HAP-1 (cell line): Measurements from ENCODE around the gene TBL3.
"Not testable (repeated sequence)": the region's sequence is repeated elsewhere in the genome, so short reads cannot be mapped to it uniquely, and the experiment has no call there.

Source experiments
- DNase-seq, 2 experiments: peaks; one replicate each; pipeline ENCODE4 v3.0.0-alpha.2; 2016 to 2020; ENCODE audit warnings: low spot score in 2 of 2
- H3K27me3 ChIP-seq: fragments of 250-450 bp; sonication (Bioruptor Pico); 2 replicates; pipeline ENCODE4 v1.5.1; 2020; ENCODE audit warnings: low read depth, mild to moderate bottlenecking, moderate library complexity
- H3K36me3 ChIP-seq: fragments of 250-450 bp; sonication (Bioruptor Pico); replicated peaks from 2 replicates; pipeline ENCODE4 v1.5.1; 2020; ENCODE audit warnings: mild to moderate bottlenecking
- H3K4me1 ChIP-seq: fragments of 250-450 bp; sonication (Bioruptor Pico); 2 replicates; pipeline ENCODE4 v1.5.1; 2020; ENCODE audit warnings: mild to moderate bottlenecking
- H3K4me3 ChIP-seq: fragments of 250-450 bp; sonication (Bioruptor Pico); 2 replicates; pipeline ENCODE4 v1.5.1; 2020; ENCODE audit warnings: mild to moderate bottlenecking, moderate library complexity
- H3K9me3 ChIP-seq: fragments of 250-450 bp; sonication (Bioruptor Pico); 2 replicates; pipeline ENCODE4 v1.5.1; 2020; ENCODE audit warnings: mild to moderate bottlenecking, moderate library complexity
- in situ Hi-C: fragments of 300-500 bp; cut with MboI; formaldehyde crosslinking; loops from 3 replicates; pipeline ENCODE4 v1.14.3; 2020; ENCODE audit warnings: low sequenced_read_pairs, inconsistent platforms, mixed read lengths

TBL3 gene

DNA sequence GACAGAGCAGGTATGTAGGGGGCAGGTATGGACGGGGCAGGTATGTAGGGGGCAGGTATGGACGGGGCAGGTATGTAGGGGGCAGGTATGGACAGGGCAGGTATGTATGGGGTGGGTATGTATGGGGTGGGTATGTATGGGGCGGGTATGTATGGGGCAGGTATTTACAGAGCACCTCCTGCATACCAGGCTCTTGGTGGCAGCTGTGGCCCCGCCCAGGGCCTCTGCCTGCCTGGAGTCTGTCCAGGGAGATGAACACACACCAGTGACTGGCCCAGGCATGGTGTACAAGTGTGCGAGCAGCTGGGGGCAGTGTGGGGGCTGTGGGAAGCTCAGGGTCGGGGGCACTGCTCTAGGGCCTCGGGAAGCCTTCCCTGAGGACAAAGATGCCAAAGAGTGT lies 21.8 kb upstream of the TBL3 start:
- H3K4me1 ChIP-seq: peaks cover 3% of the 10 kb centered on the region; the same call in 1 of the 2 replicates
- no peaks in the 10 kb centered on the region for H3K36me3 ChIP-seq
- H3K4me3 ChIP-seq: no peak overlapping the region
- DNase-seq: no peak
- no peaks in the 10 kb centered on the region for H3K27me3 ChIP-seq
- in situ Hi-C loops: no loop called here
- no peaks in the 10 kb centered on the region for H3K9me3 ChIP-seq

DNA sequence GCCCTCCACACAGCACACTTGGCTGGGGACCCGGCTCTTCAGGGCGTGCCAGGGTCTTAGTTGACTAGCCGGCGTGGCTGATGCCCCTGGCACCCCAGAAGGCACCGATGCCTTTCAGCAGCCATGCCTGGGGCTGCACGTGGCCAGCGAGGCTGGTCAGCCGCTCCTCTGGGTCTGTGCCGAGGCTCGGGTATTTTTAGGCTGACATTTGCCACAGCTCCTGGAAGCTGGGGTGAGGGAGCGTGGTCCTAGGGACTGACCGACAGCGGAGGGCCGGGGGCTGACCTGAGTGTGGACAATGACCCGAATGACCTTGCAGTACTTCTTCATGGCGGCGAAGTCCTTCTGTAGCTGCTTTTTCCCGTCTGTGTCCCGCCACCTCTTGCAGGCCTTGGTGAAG lies 21.3 kb upstream of the TBL3 start:
- H3K36me3 ChIP-seq: no peaks in the 10 kb centered on the region
- no peaks in the 10 kb centered on the region for H3K27me3 ChIP-seq
- no peaks in the 10 kb centered on the region for H3K9me3 ChIP-seq

DNA sequence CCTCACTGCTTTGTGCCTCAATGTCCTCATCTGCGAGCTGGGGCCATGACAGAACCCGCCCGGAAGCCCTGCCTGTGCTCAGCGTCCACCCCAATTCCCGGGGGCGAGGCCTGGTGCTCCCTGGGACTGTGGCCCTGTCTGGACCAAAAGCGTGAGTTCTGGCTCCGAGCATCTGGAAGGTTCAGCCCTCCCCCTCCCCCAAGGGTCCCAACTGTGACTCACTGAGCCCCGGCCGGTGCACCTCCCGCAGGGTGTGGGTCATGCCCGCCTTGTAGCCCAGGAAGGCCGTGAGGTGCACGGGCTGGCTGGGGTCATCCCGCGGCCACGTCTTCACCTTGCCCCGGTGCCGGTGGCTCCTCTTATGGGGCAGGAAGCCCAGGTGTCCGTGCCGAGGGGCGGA lies 18.1 kb upstream of the TBL3 start:
- Histone ChIP-seq H3K9me3 (no peaks in the 10 kb centered on the region), H3K4me3 (no peak overlapping the region), H3K4me1 (peaks cover 3% of the 10 kb centered on the region; the same call in 1 of the 2 replicates), H3K27me3 (no peaks in the 10 kb centered on the region), H3K36me3 (no peaks in the 10 kb centered on the region)
- DNase-seq: no peak
- in situ Hi-C loops: no loop called here

More for the DNA sequence above, 21.3 kb upstream of the TBL3 start:
- no peak for DNase-seq
- in situ Hi-C loops: no loop called here
- H3K4me1 ChIP-seq: peaks cover 3% of the 10 kb centered on the region; the same call in 1 of the 2 replicates
- H3K4me3 ChIP-seq: no peak overlapping the region

DNA sequence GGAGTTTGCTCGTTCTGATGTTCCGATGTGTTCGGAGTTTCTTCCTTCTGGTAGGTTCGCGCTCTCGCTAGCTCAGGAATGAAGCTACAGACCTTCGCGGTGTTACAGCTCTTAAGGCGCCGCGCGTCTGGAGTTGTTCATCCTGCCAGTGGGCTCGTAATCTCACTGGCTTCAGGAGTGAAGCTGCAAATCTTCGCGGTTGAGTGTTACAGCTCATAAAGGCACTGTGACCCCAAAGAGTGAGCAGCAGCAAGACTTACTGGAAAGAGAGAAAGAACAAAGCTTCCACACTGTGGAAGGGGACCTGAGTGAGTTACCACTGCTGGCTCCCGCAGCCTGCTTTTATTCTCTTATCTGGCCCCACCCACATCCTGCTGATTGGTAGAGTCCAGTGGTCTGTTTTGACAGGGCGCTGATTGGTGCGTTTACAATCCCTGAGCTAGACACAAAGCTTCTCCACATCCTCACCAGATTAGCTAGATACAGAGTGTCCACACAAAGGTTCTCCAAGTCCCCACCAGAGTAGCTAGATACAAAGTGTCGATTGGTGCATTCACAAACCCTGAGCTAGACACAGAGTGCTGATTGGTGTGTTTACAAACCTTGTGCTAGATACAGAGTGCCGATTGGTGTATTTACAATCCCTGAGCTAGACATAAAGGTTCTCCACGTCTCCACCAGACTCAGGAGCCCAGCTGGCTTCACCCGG lies 14.3 kb upstream of the TBL3 start:
- H3K27me3 ChIP-seq, DNase-seq, in situ Hi-C loops, H3K9me3 ChIP-seq, H3K4me3 ChIP-seq: not testable (repeated sequence)
- Histone ChIP-seq H3K36me3 (peaks cover 20% of the 10 kb centered on the region), H3K4me1 (peaks cover 27% of the 10 kb centered on the region)

DNA sequence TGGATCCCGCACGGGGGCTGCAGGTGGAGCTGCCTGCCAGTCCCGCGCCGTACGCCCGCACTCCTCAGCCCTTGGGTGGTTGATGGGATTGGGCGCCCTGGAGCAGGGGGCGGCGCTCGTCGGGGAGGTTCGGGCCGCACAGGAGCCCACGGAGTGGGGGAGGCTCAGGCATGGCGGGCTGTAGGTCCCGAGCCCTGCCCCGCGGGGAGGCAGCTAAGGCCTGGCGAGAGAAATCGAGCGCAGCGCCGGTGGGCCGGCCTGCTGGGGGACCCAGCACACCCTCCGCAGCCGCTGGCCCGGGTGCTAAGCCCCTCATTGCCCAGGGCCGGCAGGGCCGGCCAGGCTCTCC lies 13.7 kb upstream of the TBL3 start:
- Histone ChIP-seq H3K36me3 (peaks cover 25% of the 10 kb centered on the region), H3K4me1 (peaks cover 29% of the 10 kb centered on the region)
- H3K27me3 ChIP-seq, H3K4me3 ChIP-seq, H3K9me3 ChIP-seq, DNase-seq, in situ Hi-C loops: not testable (repeated sequence)

DNA sequence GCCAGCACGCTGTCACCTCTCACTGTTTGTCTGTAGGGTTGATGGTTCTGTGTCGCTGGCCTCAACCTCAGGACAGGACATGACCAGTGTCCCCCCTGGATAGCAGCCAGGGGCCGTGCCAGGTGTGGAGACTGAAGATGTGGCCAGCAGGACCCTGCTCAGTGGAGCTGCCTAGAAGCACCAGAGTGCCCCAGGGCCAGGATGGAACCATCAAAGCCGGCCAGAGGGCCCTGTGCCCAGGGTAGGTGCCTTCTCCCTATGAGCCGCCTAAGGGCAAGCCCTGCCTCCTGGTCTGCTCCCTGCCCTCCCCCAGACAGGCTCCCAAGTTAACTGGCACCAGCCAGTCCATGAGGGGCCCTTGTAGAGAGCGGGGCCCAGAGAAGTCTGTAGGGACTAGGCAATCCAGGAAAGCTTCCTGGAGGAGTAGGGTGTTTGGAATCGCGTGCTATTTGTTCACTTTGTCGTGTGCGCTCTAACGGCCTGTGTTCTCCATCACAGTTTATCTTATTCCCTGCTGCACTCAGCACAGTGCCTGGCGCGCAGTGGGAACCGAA lies 13.1 kb upstream of the TBL3 start:
- in situ Hi-C loops: no loop called here
- H3K27me3 ChIP-seq: no peaks in the 10 kb centered on the region
- H3K4me3 ChIP-seq: peak overlapping the region; percentile 89
- no peak for DNase-seq
- no peaks in the 10 kb centered on the region for H3K9me3 ChIP-seq
- H3K4me1 ChIP-seq: peaks cover 29% of the 10 kb centered on the region
- peaks cover 32% of the 10 kb centered on the region for H3K36me3 ChIP-seq

DNA sequence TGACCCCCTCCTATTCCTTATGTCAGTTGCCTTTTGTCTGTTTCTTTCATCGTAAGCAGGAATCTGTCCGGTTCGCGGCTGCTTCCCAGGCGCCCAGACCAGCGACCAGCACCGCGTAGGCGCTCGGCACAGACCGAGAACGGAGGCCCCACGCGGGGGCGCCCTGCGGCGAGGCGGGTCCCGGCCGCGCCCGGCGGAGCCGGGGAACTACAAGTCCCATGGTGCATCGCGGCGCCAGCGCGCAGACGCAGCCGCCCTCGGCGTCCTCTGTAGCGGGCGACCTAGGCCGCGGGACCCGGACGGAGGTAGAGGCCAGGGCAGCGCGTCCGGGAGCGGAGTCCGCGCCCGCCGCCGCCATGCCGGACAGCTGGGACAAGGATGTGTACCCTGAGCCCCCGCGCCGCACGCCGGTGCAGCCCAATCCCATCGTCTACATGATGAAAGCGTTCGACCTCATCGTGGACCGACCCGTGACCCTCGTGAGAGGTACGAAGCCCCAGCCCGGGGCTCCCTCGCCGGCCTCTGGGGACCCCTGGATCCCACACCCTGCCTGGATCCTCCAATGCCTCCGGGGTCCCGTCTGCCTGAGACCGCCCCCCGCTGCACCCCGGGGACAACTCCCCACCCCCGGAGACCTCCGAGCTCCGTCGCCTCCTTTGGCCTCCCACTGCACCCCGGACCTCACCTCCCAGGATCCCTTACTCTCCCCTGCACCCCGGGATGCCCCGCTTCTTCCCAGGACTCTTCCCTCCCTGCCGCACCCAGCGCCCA lies 12.4 kb upstream of the TBL3 start, which contains the start of gene NDUFB10:
TSS of gene NDUFB10 (plus strand) at position 270 of the 771 bp plus-strand sequence. CDS start at position 357, 87 bp downstream.
- Histone ChIP-seq H3K4me1 (peaks cover 29% of the 10 kb centered on the region), H3K9me3 (no peaks in the 10 kb centered on the region), H3K4me3 (peak within 1 kb of the TSS; percentile 89), H3K27me3 (no peaks in the 10 kb centered on the region), H3K36me3 (peaks cover 38% of the 10 kb centered on the region)
- DNase-seq: peak; percentile 81 to 95
- in situ Hi-C loops: no loop called here

DNA sequence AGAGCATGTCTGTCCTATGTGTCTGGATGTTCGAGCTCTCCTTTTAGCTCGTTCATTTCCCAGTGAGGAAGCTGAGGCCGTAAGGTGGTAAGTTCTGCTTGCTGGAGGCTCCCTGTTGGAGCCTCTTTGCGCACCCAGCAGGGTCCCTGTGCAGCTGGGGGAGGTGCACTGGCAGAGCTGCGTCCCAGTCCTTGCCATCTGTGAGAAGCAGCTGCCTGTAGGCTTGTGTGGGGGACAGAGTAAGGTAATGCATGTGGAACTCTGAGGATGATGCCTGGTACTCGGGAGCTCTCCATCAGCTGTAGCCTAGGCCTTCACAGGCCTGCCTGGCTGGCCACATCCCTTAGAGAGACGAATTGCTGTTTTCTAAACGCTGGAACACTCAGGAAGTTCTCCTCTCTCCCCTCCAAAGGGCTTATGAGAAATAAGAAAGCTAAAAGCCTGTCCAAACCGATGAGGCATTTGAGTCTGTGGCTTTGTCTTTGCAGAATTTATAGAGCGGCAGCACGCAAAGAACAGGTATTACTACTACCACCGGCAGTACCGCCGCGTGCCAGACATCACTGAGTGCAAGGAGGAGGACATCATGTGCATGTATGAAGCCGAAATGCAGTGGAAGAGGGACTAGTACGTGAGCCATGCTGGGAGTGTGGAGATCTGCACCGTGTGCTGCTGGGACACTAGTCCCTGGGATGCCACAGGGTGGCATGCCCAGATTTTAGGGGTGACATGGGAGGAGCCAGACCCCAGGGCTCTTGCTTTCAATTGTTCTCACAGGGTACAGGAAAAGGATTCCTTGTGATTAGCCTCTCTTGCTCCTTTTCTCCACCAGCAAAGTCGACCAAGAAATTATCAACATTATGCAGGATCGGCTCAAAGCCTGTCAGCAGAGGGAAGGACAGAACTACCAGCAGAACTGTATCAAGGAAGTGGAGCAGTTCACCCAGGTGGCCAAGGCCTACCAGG lies 10.9 kb upstream of the TBL3 start:
- in situ Hi-C loops: no loop called here
- H3K27me3 ChIP-seq: no peaks in the 10 kb centered on the region
- H3K4me3 ChIP-seq: peak overlapping the region; percentile 89
- H3K36me3 ChIP-seq: peaks cover 48% of the 10 kb centered on the region
- H3K4me1 ChIP-seq: peaks cover 32% of the 10 kb centered on the region
- no peaks in the 10 kb centered on the region for H3K9me3 ChIP-seq
- DNase-seq: peak; percentile 68 to 77

DNA sequence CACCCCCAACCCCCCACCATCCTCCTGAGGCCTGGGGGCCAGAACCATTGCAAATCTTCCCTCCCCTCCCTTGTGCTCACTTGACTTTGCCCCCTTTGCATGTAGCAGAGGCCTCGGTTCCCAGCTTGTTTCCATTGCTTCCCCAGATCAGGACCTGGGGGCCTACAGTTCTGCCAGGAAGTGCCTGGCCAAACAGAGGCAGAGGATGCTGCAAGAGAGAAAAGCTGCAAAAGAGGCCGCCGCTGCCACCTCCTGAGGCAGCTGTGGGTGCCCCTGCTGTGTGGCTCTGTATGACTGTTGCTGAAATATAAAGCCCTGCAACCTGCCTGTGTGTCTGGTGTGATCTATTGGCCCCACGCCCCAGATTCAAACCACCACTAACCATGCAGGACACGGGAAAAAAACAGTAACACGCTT lies 10.2 kb upstream of the TBL3 start:
- peak overlapping the region; percentile 100 for H3K4me3 ChIP-seq
- no peaks in the 10 kb centered on the region for H3K9me3 ChIP-seq
- in situ Hi-C loops: no loop called here
- H3K27me3 ChIP-seq: no peaks in the 10 kb centered on the region
- H3K36me3 ChIP-seq: peaks cover 52% of the 10 kb centered on the region
- H3K4me1 ChIP-seq: peaks cover 35% of the 10 kb centered on the region
- DNase-seq: peak; percentile 60 to 73

DNA sequence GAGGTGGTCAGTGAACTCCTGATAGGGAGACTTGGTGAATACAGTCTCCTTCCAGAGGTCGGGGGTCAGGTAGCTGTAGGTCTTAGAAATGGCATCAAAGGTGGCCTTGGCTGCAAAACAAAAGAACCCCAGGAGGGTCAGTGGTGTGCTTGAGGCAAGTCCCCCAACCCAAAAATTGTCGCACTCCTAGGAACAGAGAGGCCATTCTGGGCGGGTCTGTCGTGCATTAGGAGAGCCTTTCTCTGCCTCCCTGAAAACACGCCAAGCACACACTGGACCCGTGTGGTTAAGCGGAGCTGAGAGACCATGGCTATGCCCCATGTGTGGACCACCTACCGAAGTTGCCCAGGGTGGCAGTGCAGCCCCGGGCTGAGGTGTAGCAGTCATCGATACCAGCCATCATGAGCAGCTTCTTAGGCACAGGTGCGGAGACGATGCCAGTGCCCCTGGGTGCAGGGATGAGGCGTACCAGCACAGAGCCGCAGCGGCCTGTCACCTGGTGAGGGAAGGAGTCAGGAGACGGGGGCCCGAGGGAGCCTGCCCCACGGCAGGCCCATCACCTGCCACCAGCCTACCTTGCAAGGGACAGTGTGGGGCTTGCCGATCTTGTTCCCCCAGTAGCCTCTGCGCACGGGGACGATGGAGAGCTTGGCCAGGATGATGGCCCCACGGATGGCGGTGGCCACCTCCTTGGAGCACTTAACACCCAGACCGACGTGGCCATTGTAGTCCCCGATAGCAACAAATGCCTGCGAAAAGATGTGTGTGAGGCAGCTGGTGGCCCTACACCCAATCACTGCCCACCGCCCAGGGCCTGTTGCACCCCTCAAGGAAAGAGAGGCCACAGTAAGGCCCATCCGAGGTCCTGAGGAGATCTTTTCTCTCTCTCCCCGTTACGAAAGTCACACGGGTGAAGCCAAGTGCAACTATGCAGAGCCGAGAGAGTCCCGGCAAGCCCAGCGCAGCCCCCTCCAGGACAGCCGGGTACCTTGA lies 9.4 kb upstream of the TBL3 start:
- H3K27me3 ChIP-seq, H3K9me3 ChIP-seq, in situ Hi-C loops: not testable (repeated sequence)
- H3K4me1 ChIP-seq: peaks cover 35% of the 10 kb centered on the region
- H3K4me3 ChIP-seq: peak overlapping the region; percentile 100
- peak in 1 of 2 experiments; percentile 34 for DNase-seq
- H3K36me3 ChIP-seq: peaks cover 52% of the 10 kb centered on the region

DNA sequence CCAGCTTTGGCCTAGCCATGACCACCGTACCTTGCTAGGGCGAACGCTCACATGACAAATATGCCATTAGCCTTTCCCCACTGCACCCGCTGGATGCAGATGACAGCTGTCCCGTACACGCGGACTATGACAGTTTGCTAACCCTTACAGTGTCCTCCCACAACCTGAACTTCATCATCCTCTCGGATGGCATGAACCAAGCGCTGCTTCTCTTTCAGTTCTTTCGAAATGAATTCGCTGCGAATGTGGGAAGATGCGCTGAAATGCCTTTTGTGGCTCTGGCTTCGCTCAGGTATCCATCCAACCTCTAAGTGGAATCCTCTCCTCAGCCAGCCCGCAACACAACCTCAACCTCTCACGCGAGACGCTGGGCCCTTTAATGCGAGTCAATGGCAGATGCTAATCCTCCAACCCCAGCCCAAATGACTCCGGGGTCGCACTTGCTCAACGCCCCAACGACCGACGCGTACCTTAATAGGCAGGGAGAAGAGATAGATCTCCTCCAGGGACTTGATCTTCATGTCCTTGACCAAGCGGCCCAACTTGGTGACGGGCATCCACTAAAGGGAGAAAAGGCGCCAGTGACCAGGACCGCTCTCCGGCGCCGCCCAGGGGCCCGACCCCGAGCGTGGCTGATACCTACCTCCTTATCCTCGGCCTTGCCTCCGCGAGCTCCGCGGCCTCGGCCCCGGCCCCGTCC lies 7.9 kb upstream of the TBL3 start:
- no peaks in the 10 kb centered on the region for H3K9me3 ChIP-seq
- H3K36me3 ChIP-seq: peaks cover 52% of the 10 kb centered on the region
- peaks cover 34% of the 10 kb centered on the region for H3K4me1 ChIP-seq
- H3K27me3 ChIP-seq: no peaks in the 10 kb centered on the region
- in situ Hi-C loops: no loop called here
- H3K4me3 ChIP-seq: peak overlapping the region; percentile 100
- peak in 1 of 2 experiments; percentile 51 for DNase-seq
